Ishikawa (cell line): ENCODE results near the gene SUPT20HL2.

ENCODE experiments used
- CEBPB ChIP-seq: IDR thresholded peaks from 2 replicates; pipeline ENCODE4 v1.6.1; 2012
- CREB1 ChIP-seq: IDR thresholded peaks from 2 replicates; pipeline ENCODE4 v1.6.1; 2012; ENCODE audit warnings: low read depth
- EGR1 ChIP-seq: IDR thresholded peaks from 2 replicates; pipeline ENCODE4 v1.6.1; 2012
- EP300 ChIP-seq: IDR thresholded peaks from 2 replicates; pipeline ENCODE4 v1.6.1; 2012; ENCODE audit warnings: borderline replicate concordance
- FOXM1 ChIP-seq: IDR thresholded peaks from 2 replicates; pipeline ENCODE4 v1.6.1; 2012; ENCODE audit warnings: low read depth, borderline replicate concordance
- NFIC ChIP-seq: IDR thresholded peaks from 2 replicates; pipeline ENCODE4 v1.6.1; 2012
- RAD21 ChIP-seq: IDR thresholded peaks from 2 replicates; pipeline ENCODE4 v1.6.1; 2012; ENCODE audit warnings: low read depth
- TAF1 ChIP-seq: IDR thresholded peaks from 2 replicates; pipeline ENCODE4 v1.6.1; 2012; ENCODE audit warnings: low read depth, mild to moderate bottlenecking
- TCF12 ChIP-seq: IDR thresholded peaks from 2 replicates; pipeline ENCODE4 v1.6.1; 2012; ENCODE audit warnings: low read depth
- TEAD4 ChIP-seq: IDR thresholded peaks from 2 replicates; pipeline ENCODE4 v1.6.1; 2012
- YY1 ChIP-seq: IDR thresholded peaks from 2 replicates; pipeline ENCODE4 v1.6.1; 2012; ENCODE audit warnings: low read depth
- ZBTB7A ChIP-seq: IDR thresholded peaks from 2 replicates; pipeline ENCODE4 v1.6.1; 2012; ENCODE audit warnings: low read depth
- TF ChIP-seq, protein P1 (sequence below): IDR thresholded peaks from 2 replicates; pipeline ENCODE4 v1.6.1; 2012; ENCODE audit warnings: low read depth, mild to moderate bottlenecking
- TF ChIP-seq, protein P2 (sequence below): IDR thresholded peaks from 2 replicates; pipeline ENCODE4 v1.6.1; 2012
- TF ChIP-seq, protein P3 (sequence below): IDR thresholded peaks from 2 replicates; pipeline ENCODE4 v1.6.1; 2012

Gene SUPT20HL2

DNA sequence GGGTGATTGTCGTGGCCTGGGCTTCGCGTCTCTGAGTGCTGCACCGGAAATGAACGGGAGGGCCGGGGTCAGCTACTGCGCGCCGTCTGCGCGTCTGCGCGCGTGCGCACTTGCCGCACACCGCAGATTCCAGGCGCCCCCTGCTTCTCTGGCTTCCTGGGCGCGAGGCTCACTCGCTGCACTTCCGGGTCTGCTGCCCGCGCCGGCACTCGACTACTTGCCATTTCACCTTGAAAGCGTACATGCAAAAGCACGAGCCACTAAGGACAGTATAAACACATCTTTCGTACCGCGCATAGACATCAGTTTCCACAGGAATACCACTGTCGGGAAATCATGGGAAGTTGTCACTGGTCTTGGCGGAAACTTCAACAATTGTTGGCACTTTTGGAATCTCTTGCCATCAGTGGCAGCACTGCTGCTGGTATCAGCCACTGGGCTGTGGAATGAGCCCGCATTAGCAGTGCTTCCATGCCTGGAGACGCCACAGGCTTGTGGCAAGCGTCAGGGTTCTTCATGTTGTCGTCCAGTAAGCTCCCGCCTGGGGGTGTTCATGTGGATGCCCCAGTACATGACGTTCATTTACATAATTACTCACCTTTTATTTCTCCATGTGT lies at the start of gene SUPT20HL2:
Gene SUPT20HL2, minus strand, starts transcription at position 51 of the 617 bp plus-strand sequence. CDS start 754 bp downstream, outside the sequence.
- TF ChIP-seq ZBTB7A = no peak
- TF ChIP-seq, protein P1, sequence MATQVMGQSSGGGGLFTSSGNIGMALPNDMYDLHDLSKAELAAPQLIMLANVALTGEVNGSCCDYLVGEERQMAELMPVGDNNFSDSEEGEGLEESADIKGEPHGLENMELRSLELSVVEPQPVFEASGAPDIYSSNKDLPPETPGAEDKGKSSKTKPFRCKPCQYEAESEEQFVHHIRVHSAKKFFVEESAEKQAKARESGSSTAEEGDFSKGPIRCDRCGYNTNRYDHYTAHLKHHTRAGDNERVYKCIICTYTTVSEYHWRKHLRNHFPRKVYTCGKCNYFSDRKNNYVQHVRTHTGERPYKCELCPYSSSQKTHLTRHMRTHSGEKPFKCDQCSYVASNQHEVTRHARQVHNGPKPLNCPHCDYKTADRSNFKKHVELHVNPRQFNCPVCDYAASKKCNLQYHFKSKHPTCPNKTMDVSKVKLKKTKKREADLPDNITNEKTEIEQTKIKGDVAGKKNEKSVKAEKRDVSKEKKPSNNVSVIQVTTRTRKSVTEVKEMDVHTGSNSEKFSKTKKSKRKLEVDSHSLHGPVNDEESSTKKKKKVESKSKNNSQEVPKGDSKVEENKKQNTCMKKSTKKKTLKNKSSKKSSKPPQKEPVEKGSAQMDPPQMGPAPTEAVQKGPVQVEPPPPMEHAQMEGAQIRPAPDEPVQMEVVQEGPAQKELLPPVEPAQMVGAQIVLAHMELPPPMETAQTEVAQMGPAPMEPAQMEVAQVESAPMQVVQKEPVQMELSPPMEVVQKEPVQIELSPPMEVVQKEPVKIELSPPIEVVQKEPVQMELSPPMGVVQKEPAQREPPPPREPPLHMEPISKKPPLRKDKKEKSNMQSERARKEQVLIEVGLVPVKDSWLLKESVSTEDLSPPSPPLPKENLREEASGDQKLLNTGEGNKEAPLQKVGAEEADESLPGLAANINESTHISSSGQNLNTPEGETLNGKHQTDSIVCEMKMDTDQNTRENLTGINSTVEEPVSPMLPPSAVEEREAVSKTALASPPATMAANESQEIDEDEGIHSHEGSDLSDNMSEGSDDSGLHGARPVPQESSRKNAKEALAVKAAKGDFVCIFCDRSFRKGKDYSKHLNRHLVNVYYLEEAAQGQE = no peak
- no peak for TF ChIP-seq TAF1
- no peak for TF ChIP-seq TEAD4

DNA sequence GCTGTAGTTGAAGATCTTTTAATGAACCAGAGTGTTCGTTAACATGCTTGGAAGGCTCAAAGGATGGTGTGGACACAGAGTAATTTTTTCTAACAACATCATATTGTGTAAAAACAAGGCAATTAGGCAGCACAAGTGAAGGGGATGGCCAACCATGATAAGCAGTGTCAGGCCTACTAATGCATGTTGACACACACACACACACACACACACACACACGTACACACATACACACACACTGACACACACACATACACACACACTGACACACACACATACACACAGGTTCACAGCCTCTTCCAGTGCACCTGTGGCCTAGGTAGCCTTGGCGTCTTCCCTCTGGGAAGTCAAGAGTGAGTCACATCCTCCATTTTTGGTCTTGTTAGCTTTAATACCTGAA lies 46.4 kb upstream of the SUPT20HL2 start, which contains the start of gene SUPT20HL1:
Gene SUPT20HL1, plus strand, starts transcription at position 368 of the 400 bp plus-strand sequence. CDS start 2,122 bp downstream, outside the sequence.
- TF ChIP-seq YY1 (no peak), TEAD4 (no peak), FOXM1 (no peak), NFIC (no peak), EGR1 (no peak), CREB1 (no peak)
- TF ChIP-seq, protein P1 = no peak

DNA sequence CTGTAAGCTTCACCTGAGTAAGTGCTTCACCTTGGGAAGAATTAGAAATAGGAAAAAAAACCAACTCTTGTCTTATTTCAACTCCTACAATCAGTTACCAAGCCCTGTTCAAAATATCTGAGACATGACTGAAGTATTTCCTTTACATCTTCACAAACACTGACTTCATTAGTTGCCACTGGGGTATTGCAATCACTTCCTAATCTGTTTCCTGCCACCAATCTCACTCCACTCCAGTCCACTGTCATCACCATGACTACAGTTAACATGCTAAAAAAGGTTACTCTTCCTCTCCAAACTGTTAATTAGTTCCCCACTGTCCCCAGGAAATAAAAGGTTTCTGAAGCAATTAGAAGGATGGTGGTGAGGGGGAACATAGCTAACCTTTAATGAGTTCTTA lies 43.2 kb upstream of the SUPT20HL2 start:
- TF ChIP-seq, protein P2, sequence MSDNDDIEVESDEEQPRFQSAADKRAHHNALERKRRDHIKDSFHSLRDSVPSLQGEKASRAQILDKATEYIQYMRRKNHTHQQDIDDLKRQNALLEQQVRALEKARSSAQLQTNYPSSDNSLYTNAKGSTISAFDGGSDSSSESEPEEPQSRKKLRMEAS = no peak
- TF ChIP-seq FOXM1 = no peak
- no peak for TF ChIP-seq CREB1
- TF ChIP-seq RAD21 = no peak
- TF ChIP-seq TEAD4 = no peak
- TF ChIP-seq YY1 = no peak
- no peak for TF ChIP-seq EGR1
- TF ChIP-seq, protein P3, sequence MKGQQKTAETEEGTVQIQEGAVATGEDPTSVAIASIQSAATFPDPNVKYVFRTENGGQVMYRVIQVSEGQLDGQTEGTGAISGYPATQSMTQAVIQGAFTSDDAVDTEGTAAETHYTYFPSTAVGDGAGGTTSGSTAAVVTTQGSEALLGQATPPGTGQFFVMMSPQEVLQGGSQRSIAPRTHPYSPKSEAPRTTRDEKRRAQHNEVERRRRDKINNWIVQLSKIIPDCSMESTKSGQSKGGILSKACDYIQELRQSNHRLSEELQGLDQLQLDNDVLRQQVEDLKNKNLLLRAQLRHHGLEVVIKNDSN = no peak
- TF ChIP-seq TCF12 = no peak
- no peak for TF ChIP-seq NFIC
- TF ChIP-seq TAF1 = no peak
- no peak for TF ChIP-seq ZBTB7A
- TF ChIP-seq EP300 = no peak
- TF ChIP-seq CEBPB = no peak
- TF ChIP-seq, protein P1 = no peak

DNA sequence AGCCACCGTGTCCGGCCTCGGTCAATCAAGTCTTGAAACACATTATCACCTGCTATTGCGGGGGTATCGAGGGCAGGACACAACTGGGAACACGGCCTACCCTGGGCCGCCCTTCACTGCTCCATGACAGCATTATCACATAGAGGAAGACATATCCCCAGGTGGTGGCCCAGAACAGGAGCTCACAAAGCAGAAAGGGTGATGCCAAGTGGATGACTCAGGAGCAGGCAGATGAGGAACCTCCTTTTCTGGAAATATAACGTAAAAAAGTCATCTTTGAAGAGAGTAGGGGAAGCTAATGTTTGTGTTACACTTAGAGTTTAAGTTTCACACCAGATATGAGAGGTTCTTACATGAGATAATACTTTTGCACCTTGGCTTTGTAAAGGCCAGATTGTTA lies 41.2 kb upstream of the SUPT20HL2 start:
- no peak for TF ChIP-seq CREB1

DNA sequence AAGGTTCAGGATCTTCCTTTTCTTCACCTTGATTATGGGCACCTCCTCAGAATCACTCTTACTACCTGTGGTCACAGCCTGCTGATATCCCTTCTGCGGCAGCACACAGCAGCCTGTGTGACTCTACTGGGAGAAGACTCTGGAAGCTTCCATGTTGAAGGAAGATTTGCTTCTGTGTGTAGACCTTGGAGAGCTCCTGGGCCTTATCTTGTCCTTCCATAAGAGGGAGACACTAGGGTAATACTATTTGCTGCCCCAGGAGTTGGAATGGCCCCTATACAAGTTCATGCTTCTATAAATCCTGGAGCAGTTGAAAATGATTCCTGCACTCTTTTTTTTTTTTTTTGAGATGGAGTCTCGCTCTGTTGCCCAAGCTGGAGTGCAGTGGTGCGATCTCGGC lies 36.3 kb upstream of the SUPT20HL2 start:
- TF ChIP-seq, protein P1 = peak; percentile 48; the same call in 1 of the 2 replicates
- no peak for TF ChIP-seq YY1
